GM18520 (cell line): ENCODE data around the gene EHHADH.

Experiments
- ATAC-seq: cut with Tn5 transposase; IDR thresholded peaks from one replicate; pipeline ENCODE4 v1.9.1; 2021; ENCODE audit not compliant: unreplicated experiment

The EHHADH gene

GRCh38 chr3:185150561-185150960 lies 103.3 kb downstream of the EHHADH start:
- no peak for ATAC-seq

GRCh38 chr3:185149591-185149990 lies 104.3 kb downstream of the EHHADH start:
- no peak for ATAC-seq

- ATAC-seq = no peak
Observed at GRCh38 chr3:185145511-185145910, 108.3 kb downstream of the EHHADH start.

GRCh38 chr3:185144784-185145183 lies 109.1 kb downstream of the EHHADH start:
- no peak for ATAC-seq
